ENCODE results near the gene ANKS6.

GRCh38 chr9:98797491-98797890 is 1.1 kb upstream of the ANKS6 start:
- TF ChIP-seq, protein P1, sequence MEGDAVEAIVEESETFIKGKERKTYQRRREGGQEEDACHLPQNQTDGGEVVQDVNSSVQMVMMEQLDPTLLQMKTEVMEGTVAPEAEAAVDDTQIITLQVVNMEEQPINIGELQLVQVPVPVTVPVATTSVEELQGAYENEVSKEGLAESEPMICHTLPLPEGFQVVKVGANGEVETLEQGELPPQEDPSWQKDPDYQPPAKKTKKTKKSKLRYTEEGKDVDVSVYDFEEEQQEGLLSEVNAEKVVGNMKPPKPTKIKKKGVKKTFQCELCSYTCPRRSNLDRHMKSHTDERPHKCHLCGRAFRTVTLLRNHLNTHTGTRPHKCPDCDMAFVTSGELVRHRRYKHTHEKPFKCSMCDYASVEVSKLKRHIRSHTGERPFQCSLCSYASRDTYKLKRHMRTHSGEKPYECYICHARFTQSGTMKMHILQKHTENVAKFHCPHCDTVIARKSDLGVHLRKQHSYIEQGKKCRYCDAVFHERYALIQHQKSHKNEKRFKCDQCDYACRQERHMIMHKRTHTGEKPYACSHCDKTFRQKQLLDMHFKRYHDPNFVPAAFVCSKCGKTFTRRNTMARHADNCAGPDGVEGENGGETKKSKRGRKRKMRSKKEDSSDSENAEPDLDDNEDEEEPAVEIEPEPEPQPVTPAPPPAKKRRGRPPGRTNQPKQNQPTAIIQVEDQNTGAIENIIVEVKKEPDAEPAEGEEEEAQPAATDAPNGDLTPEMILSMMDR (conservative IDR thresholded peaks at IDR 0.05; ENCODE audit: low read length) = no peak
- no peak for TF ChIP-seq EZH2phosphoT487 (IDR thresholded peaks at IDR 0.05; ENCODE audit: borderline replicate concordance)

Measured in Loucy (cell line).